ENCODE measurements around the gene ZNF77. TPM values are rescaled to one million over a fixed set of nuclear protein-coding genes. Genes with fewer than 3 reads are reported as not detected.
"Not testable (repeated sequence)": the region's sequence is repeated elsewhere in the genome, so short reads cannot be mapped to it uniquely, and the experiment has no call there.

The ZNF77 gene
- polyA plus RNA-seq, 3 donors = 0.30 to 2.7 (median 1.0) TPM

- H3K9ac ChIP-seq (ENCODE audit: insufficient read depth, low read length, poor library complexity, severe bottlenecking) = no peak overlapping the region
- peaks cover 8 to 9% of the 10 kb centered on the region in 2 donors for H3K4me1 ChIP-seq (ENCODE audit: control insufficient read depth in 1 of 2, insufficient read depth in 2 of 2, low read length in 2 of 2)
- H2AFZ ChIP-seq (ENCODE audit: insufficient read depth, low read depth, low read length, poor library complexity, severe bottlenecking) = no peak overlapping the region
- DNase-seq = no peak
- peaks cover 0 to 7% of the 10 kb centered on the region in 2 donors for H3K9me3 ChIP-seq (replicated peaks in 1 of 2; ENCODE audit: control insufficient read depth in 1 of 2, insufficient read depth in 1 of 2, low read length in 2 of 2)
- no peak for TF ChIP-seq CTCF (IDR thresholded peaks at IDR 0.05)
- Mint-ChIP-seq H3K9me3 (peaks cover 7 to 22% (median 10%) of the 10 kb centered on the region in 7 donors), H3K27me3 (ENCODE audit: low read depth in 3 of 3) (peaks cover 0 to 3% (median 0%) of the 10 kb centered on the region in 3 donors), H3K4me1 (peaks cover 14% of the 10 kb centered on the region), H3K4me3 (no peak overlapping the region), H3K36me3 (peaks cover 6 to 13% of the 10 kb centered on the region in 2 donors), H3K27ac (peak overlapping the region in 1 of 7 donors; percentile 10)
- intact Hi-C loops (cut with micrococcal nuclease) = no loop called here
- no peaks in the 10 kb centered on the region for H4K20me1 ChIP-seq (ENCODE audit: insufficient read depth, low read length)
- no peak overlapping the region for H3K27ac ChIP-seq (ENCODE audit: low read depth in 1 of 2, low read length in 2 of 2)
- no peaks in the 10 kb centered on the region for H3K27me3 ChIP-seq (ENCODE audit: control insufficient read depth in 2 of 2, insufficient read depth in 2 of 2, low read length in 2 of 2)
- H3K4me3 ChIP-seq (replicated peaks in 1 of 3; ENCODE audit: low read depth in 2 of 3, low read length in 3 of 3) = no peak overlapping the region
- no peak overlapping the region for H3K4me2 ChIP-seq (replicated peaks; ENCODE audit: extremely low read depth, low read length, poor library complexity, severe bottlenecking)
- H3K79me2 ChIP-seq (ENCODE audit: insufficient read depth, low read length) = peaks cover 22% of the 10 kb centered on the region
- H3K36me3 ChIP-seq (replicated peaks in 1 of 2; ENCODE audit: control insufficient read depth in 1 of 2, insufficient read depth in 2 of 2, low read length in 2 of 2) = no peaks in the 10 kb centered on the region
- WGBS (ENCODE audit: insufficient coverage) = 100% methylated on average over 4 of the region's 11 CpGs
Measured at GRCh38 chr19:2905918-2906519, 38.8 kb downstream of the ZNF77 start.

GRCh38 chr19:2903326-2903725 lies 41.4 kb downstream of the ZNF77 start:
- H2AFZ ChIP-seq (ENCODE audit: insufficient read depth, low read depth, low read length, poor library complexity, severe bottlenecking); H3K4me2 ChIP-seq (replicated peaks; ENCODE audit: extremely low read depth, low read length, poor library complexity, severe bottlenecking); H3K36me3 Mint-ChIP-seq; H3K27me3 Mint-ChIP-seq (ENCODE audit: low read depth in 3 of 3); H3K36me3 ChIP-seq (replicated peaks in 1 of 2; ENCODE audit: control insufficient read depth in 1 of 2, insufficient read depth in 2 of 2, low read length in 2 of 2); H3K9ac ChIP-seq (ENCODE audit: insufficient read depth, low read length, poor library complexity, severe bottlenecking); H3K4me3 ChIP-seq (replicated peaks in 1 of 3; ENCODE audit: low read depth in 2 of 3, low read length in 3 of 3); H3K27ac Mint-ChIP-seq; DNase-seq; H3K9me3 ChIP-seq (replicated peaks in 1 of 2; ENCODE audit: control insufficient read depth in 1 of 2, insufficient read depth in 1 of 2, low read length in 2 of 2); H3K27me3 ChIP-seq (ENCODE audit: control insufficient read depth in 2 of 2, insufficient read depth in 2 of 2, low read length in 2 of 2); H4K20me1 ChIP-seq (ENCODE audit: insufficient read depth, low read length); H3K27ac ChIP-seq (ENCODE audit: low read depth in 1 of 2, low read length in 2 of 2); H3K4me3 Mint-ChIP-seq: not testable (repeated sequence)
- Mint-ChIP-seq H3K9me3 (peaks cover 0 to 14% (median 7%) of the 10 kb centered on the region in 7 donors), H3K4me1 (peaks cover 16% of the 10 kb centered on the region)
- intact Hi-C loops (cut with micrococcal nuclease) = loop anchor here (5.0 kb wide), 1 partner anchor 39 kb away; the partner anchor contains the start of gene ZNF77 (in 2 of the 2)
- peaks cover 24% of the 10 kb centered on the region for H3K79me2 ChIP-seq (ENCODE audit: insufficient read depth, low read length)
- WGBS (ENCODE audit: insufficient coverage) = 96% methylated on average over 12 of the region's 13 CpGs
- H3K4me1 ChIP-seq (ENCODE audit: control insufficient read depth in 1 of 2, insufficient read depth in 2 of 2, low read length in 2 of 2) = peaks cover 16% of the 10 kb centered on the region in 2 donors

All from CD14-positive monocyte (primary cell).